PC-3 (cell line): ENCODE data around the gene CCDC74B.
"Not testable (repeated sequence)": the region's sequence is repeated elsewhere in the genome, so short reads cannot be mapped to it uniquely, and the experiment has no call there.

Source experiments
- CTCF ChIP-seq: fragments of 300-600 bp; sonication (generic); conservative IDR thresholded peaks from 2 replicates; pipeline ENCODE4 v1.5.1; 2017; ENCODE audit warnings: antibody characterized with exemption, low read depth, mild to moderate bottlenecking, low read length
- EZH2 ChIP-seq: fragments of 300-600 bp; sonication (generic); IDR thresholded peaks from one replicate; pipeline ENCODE4 v1.6.1; 2017; ENCODE audit warnings: antibody characterized with exemption, mild to moderate bottlenecking, low read length; ENCODE audit not compliant: unreplicated experiment
- EZH2phosphoT487 ChIP-seq: fragments of 300-600 bp; sonication (generic); IDR thresholded peaks from 2 replicates; pipeline ENCODE4 v1.6.1; 2018; ENCODE audit warnings: mild to moderate bottlenecking, antibody characterized with exemption, low read length, borderline replicate concordance

- TF ChIP-seq CTCF, EZH2phosphoT487, EZH2: not testable (repeated sequence)
These were observed 5.3 kb downstream of the CCDC74B start for GRCh38 chr2:130139331-130140280.
